Brain pericyte (primary cell): Measurements from ENCODE around the gene SAAL1.
"Not testable (repeated sequence)": the region's sequence is repeated elsewhere in the genome, so short reads cannot be mapped to it uniquely, and the experiment has no call there.

Experiments used
- DNase-seq: peaks from one replicate; pipeline ENCODE4 v3.0.0-alpha.2; 2012; ENCODE audit warnings: low read depth, low spot score

The SAAL1 gene

DNA sequence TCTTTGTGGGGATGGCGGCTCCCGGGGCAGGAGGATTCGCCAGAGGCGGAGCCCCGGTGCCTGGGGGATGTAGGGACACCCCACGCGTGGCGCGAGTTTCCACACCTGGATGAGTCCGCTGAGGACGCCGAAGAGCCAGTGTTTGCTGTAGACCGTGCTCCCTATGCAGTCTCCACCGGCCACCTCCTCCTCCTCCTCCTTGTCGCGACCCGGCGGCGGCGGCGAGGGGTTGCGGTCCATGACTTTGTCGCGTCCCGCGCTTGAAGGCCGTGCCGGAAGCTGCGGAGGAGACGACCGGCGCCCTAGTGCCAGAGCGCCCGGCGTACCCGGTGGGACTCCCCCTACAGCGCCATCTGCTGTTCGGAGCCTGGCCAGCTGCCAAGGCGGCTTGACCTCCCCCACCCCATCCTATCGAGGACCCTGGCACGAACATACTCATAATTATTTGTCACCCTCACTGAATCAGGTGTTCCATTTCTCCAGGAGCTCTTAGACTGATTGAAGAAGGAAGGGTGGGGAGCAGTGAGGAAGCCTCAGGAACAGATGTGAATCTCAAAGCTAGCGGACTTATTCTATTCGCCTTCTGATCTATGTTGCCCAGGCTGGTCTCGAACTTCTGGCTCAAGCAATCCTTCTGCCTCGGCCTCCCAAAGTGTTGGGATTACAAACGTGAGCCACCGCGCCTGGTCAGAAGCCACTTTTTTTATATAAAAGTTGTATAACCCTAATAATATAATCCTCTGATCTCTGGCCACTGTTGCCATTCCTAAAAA lies at the start of gene SAAL1:
SAAL1 (minus strand) TSS at position 281 of the 773 bp plus-strand sequence; CDS start at position 240, 41 bp downstream.
- DNase-seq = peak; percentile 27

- no peak for DNase-seq
Observed at GRCh38 chr11:18151581-18151980, 45.7 kb upstream of the SAAL1 start.

GRCh38 chr11:18145837-18146236 lies 40.0 kb upstream of the SAAL1 start:
- no peak for DNase-seq

GRCh38 chr11:18145025-18145424 lies 39.1 kb upstream of the SAAL1 start:
- DNase-seq = no peak

GRCh38 chr11:18144243-18144642 lies 38.4 kb upstream of the SAAL1 start:
- no peak for DNase-seq

GRCh38 chr11:18140145-18140544 lies 34.3 kb upstream of the SAAL1 start:
- no peak for DNase-seq

DNA sequence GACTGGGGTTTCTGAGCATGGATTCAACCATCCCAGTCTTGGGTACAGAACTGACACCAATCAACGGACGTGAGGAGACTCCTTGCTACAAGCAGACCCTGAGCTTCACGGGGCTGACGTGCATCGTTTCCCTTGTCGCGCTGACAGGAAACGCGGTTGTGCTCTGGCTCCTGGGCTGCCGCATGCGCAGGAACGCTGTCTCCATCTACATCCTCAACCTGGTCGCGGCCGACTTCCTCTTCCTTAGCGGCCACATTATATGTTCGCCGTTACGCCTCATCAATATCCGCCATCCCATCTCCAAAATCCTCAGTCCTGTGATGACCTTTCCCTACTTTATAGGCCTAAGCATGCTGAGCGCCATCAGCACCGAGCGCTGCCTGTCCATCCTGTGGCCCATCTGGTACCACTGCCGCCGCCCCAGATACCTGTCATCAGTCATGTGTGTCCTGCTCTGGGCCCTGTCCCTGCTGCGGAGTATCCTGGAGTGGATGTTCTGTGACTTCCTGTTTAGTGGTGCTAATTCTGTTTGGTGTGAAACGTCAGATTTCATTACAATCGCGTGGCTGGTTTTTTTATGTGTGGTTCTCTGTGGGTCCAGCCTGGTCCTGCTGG lies 31.4 kb upstream of the SAAL1 start:
- DNase-seq = no peak

DNA sequence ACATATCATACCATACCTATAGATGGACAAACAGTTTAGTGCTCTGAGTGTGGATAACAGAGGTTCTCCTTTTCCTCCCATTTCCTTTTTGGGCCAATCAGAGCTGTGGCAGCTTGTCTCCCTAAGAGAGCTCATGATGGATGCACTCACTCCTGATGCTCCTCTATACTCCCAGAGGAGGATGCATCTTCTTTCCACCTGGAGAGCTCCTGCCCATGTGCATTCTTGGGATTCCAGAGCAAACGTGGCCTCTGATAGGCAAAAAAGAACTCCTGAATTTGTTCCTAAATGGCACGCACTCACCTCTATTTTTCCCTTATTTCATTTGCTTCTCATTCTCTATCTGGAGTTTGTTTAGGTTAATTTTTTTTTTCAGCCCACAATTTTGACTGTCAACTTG lies 29.4 kb upstream of the SAAL1 start:
- DNase-seq = no peak

GRCh38 chr11:18132341-18132740 lies 26.5 kb upstream of the SAAL1 start, which contains the start of gene MRGPRX3:
Gene MRGPRX3, plus strand, starts transcription at chr11:18132571. Its CDS starts 4,632 bp downstream, at chr11:18137203.
- no peak for DNase-seq

DNA sequence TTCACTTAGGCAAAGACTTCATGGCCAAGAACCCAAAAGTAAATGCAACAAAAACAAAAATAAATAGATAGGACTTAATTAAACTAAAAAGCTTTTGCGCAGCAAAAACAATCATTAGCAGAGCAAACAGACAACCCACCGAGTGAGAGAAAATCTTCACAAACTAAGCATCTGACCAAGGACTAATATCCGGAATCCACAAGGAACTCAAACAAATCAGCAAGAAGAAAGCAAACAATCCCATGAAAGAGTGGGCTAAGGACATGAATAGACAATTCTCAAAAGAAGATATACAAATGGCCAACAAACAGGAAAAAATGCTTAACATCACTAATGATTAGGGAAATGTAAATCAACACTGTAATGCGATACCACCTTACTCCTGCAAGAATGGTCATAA lies 25.2 kb upstream of the SAAL1 start:
- DNase-seq = not testable (repeated sequence)

- not testable (repeated sequence) for DNase-seq
Observed at GRCh38 chr11:18121331-18121828, 15.5 kb upstream of the SAAL1 start.

GRCh38 chr11:18115360-18116127 lies 9.7 kb upstream of the SAAL1 start:
- DNase-seq = no peak

- no peak for DNase-seq
Observed at GRCh38 chr11:18111005-18111404, 5.1 kb upstream of the SAAL1 start.

- DNase-seq = no peak
Observed at GRCh38 chr11:18108254-18108653, 2.4 kb upstream of the SAAL1 start.

GRCh38 chr11:18106688-18107087 lies 806 bp upstream of the SAAL1 start:
- no peak for DNase-seq

DNA sequence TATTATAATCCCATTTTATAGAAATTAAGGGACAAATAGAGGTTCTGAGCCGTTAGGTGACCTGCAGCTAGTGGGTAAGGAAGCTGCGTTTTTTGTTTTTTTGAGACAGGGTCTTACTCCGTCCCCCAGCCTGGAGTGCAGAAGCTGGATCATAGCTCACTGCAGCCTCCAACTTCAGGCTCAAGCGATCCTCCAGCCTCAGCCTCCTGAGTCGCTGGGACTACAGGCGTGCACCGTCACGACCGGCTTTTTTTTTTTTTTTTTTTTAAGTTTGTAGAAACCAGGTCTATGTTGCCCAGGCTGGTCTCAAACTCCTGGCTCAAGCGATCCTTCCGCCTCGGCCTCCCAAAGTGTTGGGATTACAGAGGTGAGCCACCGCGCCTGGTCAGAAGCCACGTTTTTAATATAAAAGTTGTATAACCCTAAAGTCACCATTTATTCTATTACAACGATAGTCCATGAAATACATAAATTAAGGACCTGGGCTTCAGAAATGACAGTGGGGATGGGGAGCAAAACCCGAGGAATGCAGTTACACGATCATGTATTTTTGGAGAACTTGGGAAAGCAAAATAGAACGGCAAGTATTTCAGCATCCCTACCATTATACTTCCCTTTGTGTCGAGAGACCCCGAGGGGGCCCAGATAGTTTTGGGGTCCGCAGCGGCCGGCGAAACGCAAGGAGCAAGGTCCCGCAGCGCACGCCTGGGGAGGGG lies 638 bp downstream of the SAAL1 start:
- no peak for DNase-seq

GRCh38 chr11:18100926-18101656 lies 4.8 kb downstream of the SAAL1 start:
- no peak for DNase-seq

DNA sequence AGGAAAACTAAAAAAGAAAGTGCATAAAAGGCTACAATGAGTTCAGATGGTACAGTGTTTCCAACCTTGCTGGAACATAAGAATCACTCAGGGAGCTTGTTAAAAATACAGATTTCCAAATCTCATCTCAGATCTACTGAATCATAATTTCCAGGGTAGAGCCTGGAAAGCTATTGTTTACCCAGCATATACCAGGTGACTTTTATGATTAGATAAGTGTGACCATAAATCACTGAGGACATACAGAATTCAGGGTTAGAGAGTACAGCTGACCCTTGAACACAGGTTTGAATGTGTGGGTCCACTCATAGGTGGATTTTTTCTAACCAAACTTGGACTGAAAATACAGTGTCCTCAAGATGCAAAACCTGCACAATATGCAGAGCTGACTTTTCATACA lies 11.9 kb downstream of the SAAL1 start:
- no peak for DNase-seq

- no peak for DNase-seq
Observed at GRCh38 chr11:18091731-18092130, 14.2 kb downstream of the SAAL1 start.

GRCh38 chr11:18088966-18089365 lies 16.9 kb downstream of the SAAL1 start:
- DNase-seq = no peak

- no peak for DNase-seq
Observed at GRCh38 chr11:18088366-18088765, 17.5 kb downstream of the SAAL1 start.
